ENCODE results near the gene LRRC45.

Gene LRRC45

DNA sequence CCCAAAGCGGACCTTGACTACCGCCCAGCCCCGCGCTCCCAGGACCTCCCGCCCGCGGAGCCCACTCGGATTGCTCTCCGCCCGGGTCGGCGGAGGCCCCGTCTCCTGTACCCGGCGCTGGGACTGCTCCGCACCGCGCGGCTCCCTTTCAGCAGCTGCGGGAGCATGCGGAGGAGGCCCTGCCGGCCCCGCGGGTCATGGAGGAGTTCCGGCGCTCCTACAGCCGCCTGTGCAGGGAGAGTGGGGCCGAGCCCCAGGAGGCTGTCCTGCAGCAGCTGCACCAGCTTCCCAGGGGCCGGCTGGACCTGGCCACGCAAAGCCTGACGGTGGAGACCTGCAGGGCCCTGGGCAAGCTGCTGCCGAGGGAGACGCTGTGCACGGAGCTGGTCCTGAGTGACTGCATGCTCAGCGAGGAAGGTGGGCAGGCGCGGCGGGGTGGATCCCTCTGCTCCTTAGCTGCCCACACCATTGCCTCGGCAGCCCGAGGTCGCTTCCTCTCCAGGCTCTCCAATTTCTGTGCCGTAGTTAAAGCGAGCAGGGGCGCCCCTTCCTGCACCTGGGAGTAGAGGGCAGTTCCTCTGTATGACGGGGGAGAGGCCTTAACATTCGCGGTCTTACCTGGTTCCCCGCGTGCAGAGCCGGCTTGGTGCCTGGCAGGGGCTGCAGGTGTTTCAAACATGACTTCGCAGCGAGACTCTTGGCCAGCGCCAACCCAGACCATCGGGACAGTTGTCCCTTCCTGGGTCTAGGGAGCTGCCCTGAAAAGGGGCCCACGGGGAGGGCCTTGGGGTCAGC lies 539 bp downstream of the LRRC45 start:
- H3K4me3 ChIP-seq (ENCODE audit: insufficient read depth, low read length, poor library complexity, severe bottlenecking) = peak overlapping the region; percentile 80
- H3K27ac ChIP-seq (ENCODE audit: low read depth, low read length) = peak overlapping the region; percentile 23
- TF ChIP-seq CTCF (IDR thresholded peaks at IDR 0.05; ENCODE audit: insufficient read depth, low read length, poor library complexity, severe bottlenecking) (no peak), EZH2phosphoT487 (conservative IDR thresholded peaks at IDR 0.05; ENCODE audit: low read length) (no peak)
- 0 out of 2 replicates have a peak, but pooled peaks cover 6% of the 10 kb centered on the region for H3F3A ChIP-seq (ENCODE audit: insufficient read depth)
- H3K27me3 ChIP-seq (ENCODE audit: low read length) = no peaks in the 10 kb centered on the region
- no peaks in the 10 kb centered on the region for H3K9me2 ChIP-seq (replicated peaks; ENCODE audit: insufficient read depth, low read length)
- no peaks in the 10 kb centered on the region for H3K9me3 ChIP-seq (ENCODE audit: insufficient read depth, low read length)
- peak overlapping the region; percentile 87 for H3K9ac ChIP-seq (ENCODE audit: low read length)
- peak overlapping the region; percentile 74 for H3K4me2 ChIP-seq (ENCODE audit: low read depth, low read length, poor library complexity, severe bottlenecking)
- peaks cover 25% of the 10 kb centered on the region for H3K79me2 ChIP-seq (ENCODE audit: insufficient read depth, low read length)
- no peaks in the 10 kb centered on the region for H3K36me3 ChIP-seq (ENCODE audit: low read length)
- H4K20me1 ChIP-seq (ENCODE audit: low read depth, low read length) = no peaks in the 10 kb centered on the region
- H2AFZ ChIP-seq (ENCODE audit: low read depth, low read length, severe bottlenecking) = peak overlapping the region; percentile 14

- Histone ChIP-seq H2AFZ (ENCODE audit: low read depth, low read length, severe bottlenecking) (no peak overlapping the region), H3K36me3 (ENCODE audit: low read length) (no peaks in the 10 kb centered on the region), H3K27me3 (ENCODE audit: low read length) (no peaks in the 10 kb centered on the region), H4K20me1 (ENCODE audit: low read depth, low read length) (no peaks in the 10 kb centered on the region), H3F3A (ENCODE audit: insufficient read depth) (0 out of 2 replicates have a peak, but pooled peaks cover 6% of the 10 kb centered on the region), H3K9ac (ENCODE audit: low read length) (no peak overlapping the region), H3K4me2 (ENCODE audit: low read depth, low read length, poor library complexity, severe bottlenecking) (no peak overlapping the region), H3K9me2 (replicated peaks; ENCODE audit: insufficient read depth, low read length) (no peaks in the 10 kb centered on the region), H3K4me3 (ENCODE audit: insufficient read depth, low read length, poor library complexity, severe bottlenecking) (no peak overlapping the region), H3K9me3 (ENCODE audit: insufficient read depth, low read length) (no peaks in the 10 kb centered on the region), H3K79me2 (ENCODE audit: insufficient read depth, low read length) (peaks cover 25% of the 10 kb centered on the region), H3K27ac (ENCODE audit: low read depth, low read length) (no peak overlapping the region)
- no peak for TF ChIP-seq CTCF (IDR thresholded peaks at IDR 0.05; ENCODE audit: insufficient read depth, low read length, poor library complexity, severe bottlenecking)
- no peak for TF ChIP-seq EZH2phosphoT487 (conservative IDR thresholded peaks at IDR 0.05; ENCODE audit: low read length)
Measured at GRCh38 chr17:82024859-82025258, 1.8 kb downstream of the LRRC45 start.

DNA sequence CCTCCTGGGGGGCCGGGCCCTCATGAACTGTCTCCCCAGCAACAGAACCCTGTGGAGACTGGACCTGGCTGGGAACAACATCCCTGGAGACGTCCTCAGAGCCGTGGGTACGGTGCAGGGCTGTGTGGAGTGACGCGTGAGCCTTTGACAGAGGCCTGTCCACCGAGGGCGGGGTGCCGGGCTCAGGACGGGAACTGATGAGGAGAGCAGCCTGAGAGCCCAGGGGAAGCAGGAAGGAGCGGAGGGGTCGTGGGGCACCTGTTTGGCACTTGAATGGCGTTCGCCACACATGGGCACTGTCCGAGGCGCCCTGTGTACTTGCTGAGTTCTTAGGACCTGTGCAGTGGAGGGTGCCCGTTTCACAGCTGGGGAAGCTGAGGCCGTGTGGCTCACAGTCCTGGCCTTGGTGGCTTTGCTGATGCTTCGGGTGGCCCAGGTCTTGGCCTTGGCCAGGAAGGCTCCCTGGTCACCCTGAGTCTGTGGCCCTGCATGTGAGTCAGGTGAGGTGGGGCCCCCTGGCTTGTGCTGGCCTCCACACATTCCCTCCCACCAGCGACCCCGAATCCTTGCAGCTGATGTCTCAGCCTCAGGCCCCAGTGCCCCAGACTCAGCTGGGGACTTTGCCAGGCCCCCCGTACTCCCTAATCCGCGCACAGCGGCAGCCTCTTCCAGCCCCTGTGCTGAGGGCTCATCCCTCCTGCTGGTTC lies 2.4 kb downstream of the LRRC45 start:
- H3F3A ChIP-seq (ENCODE audit: insufficient read depth) = 0 out of 2 replicates have a peak, but pooled peaks cover 6% of the 10 kb centered on the region
- peaks cover 25% of the 10 kb centered on the region for H3K79me2 ChIP-seq (ENCODE audit: insufficient read depth, low read length)
- TF ChIP-seq CTCF (IDR thresholded peaks at IDR 0.05; ENCODE audit: insufficient read depth, low read length, poor library complexity, severe bottlenecking) (no peak), EZH2phosphoT487 (conservative IDR thresholded peaks at IDR 0.05; ENCODE audit: low read length) (no peak)
- H3K9me2 ChIP-seq (replicated peaks; ENCODE audit: insufficient read depth, low read length) = no peaks in the 10 kb centered on the region
- H3K36me3 ChIP-seq (ENCODE audit: low read length) = no peaks in the 10 kb centered on the region
- no peak overlapping the region for H3K4me3 ChIP-seq (ENCODE audit: insufficient read depth, low read length, poor library complexity, severe bottlenecking)
- H3K9me3 ChIP-seq (ENCODE audit: insufficient read depth, low read length) = no peaks in the 10 kb centered on the region
- H3K27me3 ChIP-seq (ENCODE audit: low read length) = no peaks in the 10 kb centered on the region
- H3K27ac ChIP-seq (ENCODE audit: low read depth, low read length) = no peak overlapping the region
- no peak overlapping the region for H3K9ac ChIP-seq (ENCODE audit: low read length)
- H2AFZ ChIP-seq (ENCODE audit: low read depth, low read length, severe bottlenecking) = no peak overlapping the region
- no peak overlapping the region for H3K4me2 ChIP-seq (ENCODE audit: low read depth, low read length, poor library complexity, severe bottlenecking)
- no peaks in the 10 kb centered on the region for H4K20me1 ChIP-seq (ENCODE audit: low read depth, low read length)
